WTC11 (cell line): ENCODE measurements around the gene MIEF1. TPM values are rescaled to one million over a fixed set of nuclear protein-coding genes. Genes with fewer than 3 reads are reported as not detected.

ENCODE experiments used
- ATAC-seq: fragments of 200-7000 bp; cut with Tn5 transposase; 2 replicates; pipeline ENCODE4 v1.10.0; 2021; ENCODE audit warnings: mild to moderate bottlenecking, moderate library complexity
- CTCF ChIA-PET: fragments of 300-600 bp; sonication (Branson Sonifier 250); formaldehyde crosslinking; loops from one replicate; lab custom pipeline; 2021; ENCODE audit warnings: antibody characterized with exemption; lab: Charles Lee
- POLR2A ChIA-PET: fragments of 350-600 bp; sonication (Branson Sonifier 250); formaldehyde crosslinking; loops from one replicate; lab custom pipeline; 2021; ENCODE audit warnings: antibody characterized with exemption; lab: Charles Lee
- DNase-seq: peaks from one replicate; pipeline ENCODE4 v3.0.0; 2021; ENCODE audit warnings: low spot score
- H3K27ac Mint-ChIP-seq: 2 replicates; pipeline ENCODE4 v1.8.0; 2021; ENCODE audit warnings: mixed read lengths
- H3K27me3 Mint-ChIP-seq: 2 replicates; pipeline ENCODE4 v1.8.0; 2021; ENCODE audit warnings: low read depth, mild to moderate bottlenecking, moderate library complexity, mixed read lengths
- H3K36me3 Mint-ChIP-seq: 2 replicates; pipeline ENCODE4 v1.8.0; 2021; ENCODE audit warnings: mixed read lengths
- H3K4me1 Mint-ChIP-seq: 2 replicates; pipeline ENCODE4 v1.8.0; 2022; ENCODE audit warnings: mixed read lengths
- H3K4me3 Mint-ChIP-seq: 2 replicates; pipeline ENCODE4 v1.8.0; 2021; ENCODE audit warnings: mild to moderate bottlenecking, moderate library complexity, mixed read lengths
- H3K9me3 Mint-ChIP-seq: 2 replicates; pipeline ENCODE4 v1.8.0; 2021; ENCODE audit warnings: mixed read lengths
- EMX1 ChIP-seq: fragments of 250-450 bp; sonication (Bioruptor Pico); IDR thresholded peaks from 2 replicates; pipeline ENCODE4 v1.8.0; 2021; ENCODE audit warnings: mild to moderate bottlenecking
- ERG ChIP-seq: fragments of 250-450 bp; sonication (Bioruptor Pico); IDR thresholded peaks from 2 replicates; pipeline ENCODE4 v1.8.0; 2021; ENCODE audit warnings: mild to moderate bottlenecking
- GRHL2 ChIP-seq: fragments of 250-450 bp; sonication (Bioruptor Pico); IDR thresholded peaks from 2 replicates; pipeline ENCODE4 v1.8.0; 2022; ENCODE audit warnings: mild to moderate bottlenecking, moderate library complexity; ENCODE audit not compliant: insufficient replicate concordance, severe bottlenecking
- IRF2 ChIP-seq: sonication (generic); formaldehyde crosslinking; IDR thresholded peaks from 2 replicates; pipeline ENCODE4 v1.8.0; 2022; ENCODE audit warnings: low read depth, missing genetic modification reagents, borderline replicate concordance
- SMAD4 ChIP-seq: sonication (generic); formaldehyde crosslinking; IDR thresholded peaks from 2 replicates; pipeline ENCODE4 v1.8.0; 2022; ENCODE audit warnings: mild to moderate bottlenecking, missing genetic modification reagents
- TCF7 ChIP-seq: sonication (generic); formaldehyde crosslinking; IDR thresholded peaks from 2 replicates; pipeline ENCODE4 v1.8.0; 2022; ENCODE audit warnings: mild to moderate bottlenecking, low read depth, missing genetic modification reagents, moderate library complexity
- TP53 ChIP-seq: sonication (generic); formaldehyde crosslinking; IDR thresholded peaks from 2 replicates; pipeline ENCODE4 v1.8.1; 2023; ENCODE audit warnings: mild to moderate bottlenecking, missing genetic modification reagents
- ZNF138 ChIP-seq: sonication (generic); formaldehyde crosslinking; conservative IDR thresholded peaks from 2 replicates; pipeline ENCODE4 v1.8.1; 2022; ENCODE audit warnings: mild to moderate bottlenecking, moderate library complexity, missing genetic modification reagents
- ZNF317 ChIP-seq: sonication (generic); formaldehyde crosslinking; IDR thresholded peaks from 2 replicates; pipeline ENCODE4 v1.8.1; 2023; ENCODE audit warnings: low read depth, mild to moderate bottlenecking, moderate library complexity, missing genetic modification reagents, borderline replicate concordance
- ZNF416 ChIP-seq: fragments of 250-450 bp; sonication (Bioruptor Pico); IDR thresholded peaks from 2 replicates; pipeline ENCODE4 v1.9.0; 2021; ENCODE audit warnings: mild to moderate bottlenecking, inconsistent platforms
- total RNA-seq: library from RNA; stranded (reverse); gene quantifications from 3 replicates; pipeline ENCODE4 v1.2.3, GENCODE V29; 2021
- TF ChIP-seq, protein P1 (sequence below): sonication (generic); formaldehyde crosslinking; IDR thresholded peaks from 2 replicates; pipeline ENCODE4 v1.8.0; 2023; ENCODE audit warnings: mild to moderate bottlenecking, missing genetic modification reagents
- TF ChIP-seq, protein P2 (sequence below): sonication (generic); formaldehyde crosslinking; IDR thresholded peaks from 2 replicates; pipeline ENCODE4 v1.8.1; 2023; ENCODE audit warnings: mild to moderate bottlenecking, moderate library complexity, missing genetic modification reagents
- TF ChIP-seq, protein P3 (sequence below): sonication (generic); formaldehyde crosslinking; IDR thresholded peaks from 2 replicates; pipeline ENCODE4 v1.8.1; 2022; ENCODE audit warnings: low read depth, missing genetic modification reagents, borderline replicate concordance
- TF ChIP-seq, protein P4 (sequence below): sonication (generic); formaldehyde crosslinking; IDR thresholded peaks from 2 replicates; pipeline ENCODE4 v1.8.1; 2022; ENCODE audit warnings: low read depth, mild to moderate bottlenecking, moderate library complexity, missing genetic modification reagents, borderline replicate concordance

The MIEF1 gene
- total RNA-seq, 1 experiment from 2014 or later = 38.7 TPM

GRCh38 chr22:39492186-39492585 is 9.9 kb upstream of the MIEF1 start:
- no peak for DNase-seq
- no peaks in the 10 kb centered on the region for H3K9me3 Mint-ChIP-seq
- H3K4me3 Mint-ChIP-seq = no peak overlapping the region
- peaks cover 8% of the 10 kb centered on the region for H3K4me1 Mint-ChIP-seq
- TF ChIP-seq, protein P1, sequence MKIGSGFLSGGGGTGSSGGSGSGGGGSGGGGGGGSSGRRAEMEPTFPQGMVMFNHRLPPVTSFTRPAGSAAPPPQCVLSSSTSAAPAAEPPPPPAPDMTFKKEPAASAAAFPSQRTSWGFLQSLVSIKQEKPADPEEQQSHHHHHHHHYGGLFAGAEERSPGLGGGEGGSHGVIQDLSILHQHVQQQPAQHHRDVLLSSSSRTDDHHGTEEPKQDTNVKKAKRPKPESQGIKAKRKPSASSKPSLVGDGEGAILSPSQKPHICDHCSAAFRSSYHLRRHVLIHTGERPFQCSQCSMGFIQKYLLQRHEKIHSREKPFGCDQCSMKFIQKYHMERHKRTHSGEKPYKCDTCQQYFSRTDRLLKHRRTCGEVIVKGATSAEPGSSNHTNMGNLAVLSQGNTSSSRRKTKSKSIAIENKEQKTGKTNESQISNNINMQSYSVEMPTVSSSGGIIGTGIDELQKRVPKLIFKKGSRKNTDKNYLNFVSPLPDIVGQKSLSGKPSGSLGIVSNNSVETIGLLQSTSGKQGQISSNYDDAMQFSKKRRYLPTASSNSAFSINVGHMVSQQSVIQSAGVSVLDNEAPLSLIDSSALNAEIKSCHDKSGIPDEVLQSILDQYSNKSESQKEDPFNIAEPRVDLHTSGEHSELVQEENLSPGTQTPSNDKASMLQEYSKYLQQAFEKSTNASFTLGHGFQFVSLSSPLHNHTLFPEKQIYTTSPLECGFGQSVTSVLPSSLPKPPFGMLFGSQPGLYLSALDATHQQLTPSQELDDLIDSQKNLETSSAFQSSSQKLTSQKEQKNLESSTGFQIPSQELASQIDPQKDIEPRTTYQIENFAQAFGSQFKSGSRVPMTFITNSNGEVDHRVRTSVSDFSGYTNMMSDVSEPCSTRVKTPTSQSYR = no peak
- no peak for TF ChIP-seq ZNF138 (CRISPR knock-in tag)
- TF ChIP-seq TP53 (CRISPR knock-in tag) = no peak
- no peak for TF ChIP-seq EMX1 (CRISPR knock-in tag)
- TF ChIP-seq, protein P2, sequence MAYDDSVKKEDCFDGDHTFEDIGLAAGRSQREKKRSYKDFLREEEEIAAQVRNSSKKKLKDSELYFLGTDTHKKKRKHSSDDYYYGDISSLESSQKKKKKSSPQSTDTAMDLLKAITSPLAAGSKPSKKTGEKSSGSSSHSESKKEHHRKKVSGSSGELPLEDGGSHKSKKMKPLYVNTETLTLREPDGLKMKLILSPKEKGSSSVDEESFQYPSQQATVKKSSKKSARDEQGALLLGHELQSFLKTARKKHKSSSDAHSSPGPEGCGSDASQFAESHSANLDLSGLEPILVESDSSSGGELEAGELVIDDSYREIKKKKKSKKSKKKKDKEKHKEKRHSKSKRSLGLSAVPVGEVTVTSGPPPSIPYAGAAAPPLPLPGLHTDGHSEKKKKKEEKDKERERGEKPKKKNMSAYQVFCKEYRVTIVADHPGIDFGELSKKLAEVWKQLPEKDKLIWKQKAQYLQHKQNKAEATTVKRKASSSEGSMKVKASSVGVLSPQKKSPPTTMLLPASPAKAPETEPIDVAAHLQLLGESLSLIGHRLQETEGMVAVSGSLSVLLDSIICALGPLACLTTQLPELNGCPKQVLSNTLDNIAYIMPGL = no peak
- no peak for TF ChIP-seq ZNF416 (CRISPR knock-in tag)
- no peak for TF ChIP-seq IRF2 (CRISPR knock-in tag)
- TF ChIP-seq ERG = no peak
- no peak for TF ChIP-seq GRHL2
- no peak for TF ChIP-seq TCF7
- TF ChIP-seq ZNF317 (CRISPR knock-in tag) = no peak
- H3K27ac Mint-ChIP-seq = no peak overlapping the region
- no peak for ATAC-seq
- ChIA-PET POLR2A (interaction anchor here (1.2 kb wide), 1 partner anchor 9 kb away, joined by 3 read pairs; the partner anchor contains the start of gene MIEF1), CTCF (interaction anchor here (0.5 to 3.7 kb wide), 8 partner anchors 12 to 99 kb away, joined by 3 to 29 read pairs (median 4); partner anchors contain the start of gene ATF4)
- peaks cover 26% of the 10 kb centered on the region for H3K27me3 Mint-ChIP-seq
- no peaks in the 10 kb centered on the region for H3K36me3 Mint-ChIP-seq

DNA sequence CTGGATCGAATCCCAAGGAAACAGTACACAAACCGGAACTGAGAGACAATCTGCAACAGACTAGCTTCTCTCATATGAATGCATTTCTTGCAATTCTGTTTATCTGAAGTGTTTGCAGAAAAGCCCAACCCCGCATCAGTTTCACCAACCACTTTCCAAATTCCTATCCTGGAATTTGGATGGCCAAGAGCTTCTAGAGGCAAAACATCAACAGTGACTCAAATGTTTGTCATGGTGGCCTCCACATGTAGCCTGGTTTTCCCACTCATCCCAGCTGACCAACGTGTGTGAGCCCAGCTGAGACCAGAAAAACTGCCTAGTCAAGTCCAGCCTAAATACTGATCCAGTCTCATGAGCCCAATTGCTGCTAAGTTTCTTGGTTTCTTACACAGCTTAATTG is 8.3 kb upstream of the MIEF1 start:
- no peaks in the 10 kb centered on the region for H3K9me3 Mint-ChIP-seq
- POLR2A ChIA-PET = interaction anchor here (1.2 kb wide), 1 partner anchor 26 kb away, joined by 4 read pairs; the partner anchor contains the start of gene ATF4
- peaks cover 42% of the 10 kb centered on the region for H3K27me3 Mint-ChIP-seq
- no peak for DNase-seq
- H3K4me1 Mint-ChIP-seq = peaks cover 8% of the 10 kb centered on the region
- CTCF ChIA-PET = interaction anchor here (0.7 to 3.7 kb wide), 15 partner anchors 8 to 128 kb away, joined by 3 to 29 read pairs (median 5); partner anchors contain the start of genes ATF4, MIEF1 and TAB1
- H3K4me3 Mint-ChIP-seq = no peak overlapping the region
- H3K36me3 Mint-ChIP-seq = no peaks in the 10 kb centered on the region
- ATAC-seq = no peak
- TF ChIP-seq, protein P3, sequence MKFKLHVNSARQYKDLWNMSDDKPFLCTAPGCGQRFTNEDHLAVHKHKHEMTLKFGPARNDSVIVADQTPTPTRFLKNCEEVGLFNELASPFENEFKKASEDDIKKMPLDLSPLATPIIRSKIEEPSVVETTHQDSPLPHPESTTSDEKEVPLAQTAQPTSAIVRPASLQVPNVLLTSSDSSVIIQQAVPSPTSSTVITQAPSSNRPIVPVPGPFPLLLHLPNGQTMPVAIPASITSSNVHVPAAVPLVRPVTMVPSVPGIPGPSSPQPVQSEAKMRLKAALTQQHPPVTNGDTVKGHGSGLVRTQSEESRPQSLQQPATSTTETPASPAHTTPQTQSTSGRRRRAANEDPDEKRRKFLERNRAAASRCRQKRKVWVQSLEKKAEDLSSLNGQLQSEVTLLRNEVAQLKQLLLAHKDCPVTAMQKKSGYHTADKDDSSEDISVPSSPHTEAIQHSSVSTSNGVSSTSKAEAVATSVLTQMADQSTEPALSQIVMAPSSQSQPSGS (CRISPR knock-in tag) = no peak
- TF ChIP-seq, protein P4, sequence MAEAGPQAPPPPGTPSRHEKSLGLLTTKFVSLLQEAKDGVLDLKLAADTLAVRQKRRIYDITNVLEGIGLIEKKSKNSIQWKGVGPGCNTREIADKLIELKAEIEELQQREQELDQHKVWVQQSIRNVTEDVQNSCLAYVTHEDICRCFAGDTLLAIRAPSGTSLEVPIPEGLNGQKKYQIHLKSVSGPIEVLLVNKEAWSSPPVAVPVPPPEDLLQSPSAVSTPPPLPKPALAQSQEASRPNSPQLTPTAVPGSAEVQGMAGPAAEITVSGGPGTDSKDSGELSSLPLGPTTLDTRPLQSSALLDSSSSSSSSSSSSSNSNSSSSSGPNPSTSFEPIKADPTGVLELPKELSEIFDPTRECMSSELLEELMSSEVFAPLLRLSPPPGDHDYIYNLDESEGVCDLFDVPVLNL (CRISPR knock-in tag) = no peak
- TF ChIP-seq SMAD4 (CRISPR knock-in tag) = no peak
- H3K27ac Mint-ChIP-seq = no peak overlapping the region
